Stomach (tissue), 4 donors: ENCODE results near the gene BICD1.

Source experiments
- CTCF ChIP-seq, 7 experiments: fragments of 450-650 bp in 4 of 7; fragments of 200-600 bp in 3 of 7; sonication (generic) in 3 of 7; IDR thresholded peaks; one replicate each; pipeline ENCODE4 v1.5.1; 2016 to 2019; ENCODE audit warnings: antibody characterized with exemption in 7 of 7, control low read depth in 2 of 7, mild to moderate bottlenecking in 1 of 7
- EP300 ChIP-seq: sonication (generic); formaldehyde crosslinking; IDR thresholded peaks from one replicate; pipeline ENCODE4 v1.6.1; 2017; ENCODE audit warnings: antibody characterized with exemption
- POLR2A ChIP-seq, 4 donors: fragments of 450-650 bp; IDR thresholded peaks; one replicate each; pipeline ENCODE4 v1.6.1; 2016; ENCODE audit warnings: antibody characterized with exemption in 4 of 4, control low read depth in 2 of 4, mild to moderate bottlenecking in 1 of 4, moderate library complexity in 1 of 4
- POLR2AphosphoS5 ChIP-seq, 3 donors: sonication (generic); formaldehyde crosslinking; IDR thresholded peaks; one replicate each; pipeline ENCODE4 v1.6.1; 2016; ENCODE audit warnings: antibody characterized with exemption in 3 of 3

DNA sequence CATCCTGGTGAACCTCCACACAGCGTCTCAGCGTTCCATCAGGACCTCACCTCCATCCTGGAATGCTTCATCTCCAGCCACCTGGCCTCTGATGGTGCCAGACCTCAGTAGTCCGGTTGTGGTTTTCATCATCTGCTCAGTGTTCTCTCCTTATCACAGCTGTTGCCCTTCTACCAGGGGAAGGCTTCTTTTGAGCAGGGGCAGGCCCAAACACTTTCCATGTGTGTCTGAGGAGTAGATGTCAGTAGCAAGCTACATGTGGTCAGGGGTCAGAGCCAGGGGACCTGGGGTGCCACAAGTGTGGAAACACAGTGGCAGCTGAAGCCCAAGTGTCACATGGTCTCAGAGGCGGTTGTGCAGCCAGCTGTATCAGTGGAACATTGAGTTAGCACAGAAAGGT, 262.6 kb downstream of the BICD1 start:
- TF ChIP-seq CTCF (IDR thresholded peaks at IDR 0.05) = no peak
- no peak for TF ChIP-seq POLR2AphosphoS5 (IDR thresholded peaks at IDR 0.05)
- TF ChIP-seq POLR2A (IDR thresholded peaks at IDR 0.05) = no peak
- TF ChIP-seq EP300 = no peak
